ENCODE results near the gene KIF24. TPM values are rescaled to one million over a fixed set of nuclear protein-coding genes. Genes with fewer than 3 reads are reported as not detected.
"Not testable (repeated sequence)": the region's sequence is repeated elsewhere in the genome, so short reads cannot be mapped to it uniquely, and the experiment has no call there.

Gene KIF24
- total RNA-seq, 1 donor from 2014 or later = 0.26 TPM

- Histone ChIP-seq H3K36me3 (ENCODE audit: control insufficient read depth, insufficient read depth, low read length) (peaks cover 23% of the 10 kb centered on the region), H3K27me3 (ENCODE audit: control insufficient read depth, insufficient read depth, low read length) (no peaks in the 10 kb centered on the region), H3K4me3 (ENCODE audit: low read depth, low read length) (no peak overlapping the region)
- DNase-seq (ENCODE audit: low read depth) (no peak), FAIRE-seq (no peak)
- no peak for TF ChIP-seq CTCF (IDR thresholded peaks at IDR 0.05; ENCODE audit: insufficient read depth, low read length, severe bottlenecking)
These were observed 9.8 kb upstream of the KIF24 start for GRCh38 chr9:34338665-34339385.

- not testable (repeated sequence) for H3K27me3 ChIP-seq (ENCODE audit: control insufficient read depth, insufficient read depth, low read length); DNase-seq (ENCODE audit: low read depth); H3K4me3 ChIP-seq (ENCODE audit: low read depth, low read length); FAIRE-seq
- H3K36me3 ChIP-seq (ENCODE audit: control insufficient read depth, insufficient read depth, low read length) = peaks cover 21% of the 10 kb centered on the region
These were observed 9.0 kb upstream of the KIF24 start for GRCh38 chr9:34338079-34338478.

GRCh38 chr9:34337403-34337802, 8.3 kb upstream of the KIF24 start:
- FAIRE-seq (no peak), DNase-seq (ENCODE audit: low read depth) (peak; percentile 4)
- Histone ChIP-seq H3K4me3 (ENCODE audit: low read depth, low read length) (no peak overlapping the region), H3K36me3 (ENCODE audit: control insufficient read depth, insufficient read depth, low read length) (peaks cover 21% of the 10 kb centered on the region), H3K27me3 (ENCODE audit: control insufficient read depth, insufficient read depth, low read length) (no peaks in the 10 kb centered on the region)
- peak; percentile 5 for TF ChIP-seq CTCF (IDR thresholded peaks at IDR 0.05; ENCODE audit: insufficient read depth, low read length, severe bottlenecking)

GRCh38 chr9:34335376-34335775, 6.3 kb upstream of the KIF24 start:
- Histone ChIP-seq H3K4me3 (ENCODE audit: low read depth, low read length) (no peak overlapping the region), H3K27me3 (ENCODE audit: control insufficient read depth, insufficient read depth, low read length) (no peaks in the 10 kb centered on the region), H3K36me3 (ENCODE audit: control insufficient read depth, insufficient read depth, low read length) (peaks cover 16% of the 10 kb centered on the region)
- TF ChIP-seq CTCF (IDR thresholded peaks at IDR 0.05; ENCODE audit: insufficient read depth, low read length, severe bottlenecking) = no peak
- FAIRE-seq (no peak), DNase-seq (ENCODE audit: low read depth) (no peak)

- TF ChIP-seq CTCF (IDR thresholded peaks at IDR 0.05; ENCODE audit: insufficient read depth, low read length, severe bottlenecking) = no peak
- FAIRE-seq (no peak), DNase-seq (ENCODE audit: low read depth) (no peak)
- Histone ChIP-seq H3K36me3 (ENCODE audit: control insufficient read depth, insufficient read depth, low read length) (peaks cover 15% of the 10 kb centered on the region), H3K27me3 (ENCODE audit: control insufficient read depth, insufficient read depth, low read length) (no peaks in the 10 kb centered on the region), H3K4me3 (ENCODE audit: low read depth, low read length) (no peak overlapping the region)
These were observed 5.8 kb upstream of the KIF24 start for GRCh38 chr9:34334916-34335315.

GRCh38 chr9:34334337-34334824, 5.3 kb upstream of the KIF24 start:
- Histone ChIP-seq H3K36me3 (ENCODE audit: control insufficient read depth, insufficient read depth, low read length) (peaks cover 13% of the 10 kb centered on the region), H3K27me3 (ENCODE audit: control insufficient read depth, insufficient read depth, low read length) (no peaks in the 10 kb centered on the region), H3K4me3 (ENCODE audit: low read depth, low read length) (no peak overlapping the region)
- TF ChIP-seq CTCF (IDR thresholded peaks at IDR 0.05; ENCODE audit: insufficient read depth, low read length, severe bottlenecking) = no peak
- FAIRE-seq (no peak), DNase-seq (ENCODE audit: low read depth) (no peak)

Measured in bronchial epithelial cell (primary cell).